Activated CD4-positive, alpha-beta T cell treated with anti-CD3 and anti-CD28 coated beads, Interleukin-2, amount 10 ng/mL, durations not matched to agents 24 days and 14 days (primary cell): ENCODE results near the gene DNAJC15. TPM values are rescaled to one million over a fixed set of nuclear protein-coding genes. Genes with fewer than 3 reads are reported as not detected.
"Not testable (repeated sequence)": the region's sequence is repeated elsewhere in the genome, so short reads cannot be mapped to it uniquely, and the experiment has no call there.

Experiments
- DNase-seq: peaks from one replicate; pipeline ENCODE4 v3.0.0; 2022
- H3K27ac Mint-ChIP-seq: one replicate; pipeline ENCODE4 v1.8.0; 2022; ENCODE audit warnings: mild to moderate bottlenecking, mixed read lengths
- H3K27me3 Mint-ChIP-seq: one replicate; pipeline ENCODE4 v1.8.0; 2022; ENCODE audit warnings: mixed read lengths
- H3K36me3 Mint-ChIP-seq: one replicate; pipeline ENCODE4 v1.8.0; 2022; ENCODE audit warnings: low read depth, mild to moderate bottlenecking, mixed read lengths
- H3K4me1 Mint-ChIP-seq: one replicate; pipeline ENCODE4 v1.8.0; 2021; ENCODE audit warnings: mixed read lengths
- H3K4me3 Mint-ChIP-seq: one replicate; pipeline ENCODE4 v1.8.0; 2022; ENCODE audit warnings: mild to moderate bottlenecking, moderate library complexity, mixed read lengths
- H3K9me3 Mint-ChIP-seq: one replicate; pipeline ENCODE4 v1.8.0; 2021; ENCODE audit warnings: mixed read lengths
- intact Hi-C: fragments of 100-400 bp; cut with micrococcal nuclease; formaldehyde crosslinking; loops from one replicate; pipeline ENCODE4 v1.15.1; 2023
- total RNA-seq: library from RNA; stranded (reverse); gene quantifications from 2 replicates; pipeline ENCODE4 v1.2.3, GENCODE V29; 2022

The DNAJC15 gene
- total RNA-seq, 1 donor from 2014 or later = 16.6 TPM

DNA sequence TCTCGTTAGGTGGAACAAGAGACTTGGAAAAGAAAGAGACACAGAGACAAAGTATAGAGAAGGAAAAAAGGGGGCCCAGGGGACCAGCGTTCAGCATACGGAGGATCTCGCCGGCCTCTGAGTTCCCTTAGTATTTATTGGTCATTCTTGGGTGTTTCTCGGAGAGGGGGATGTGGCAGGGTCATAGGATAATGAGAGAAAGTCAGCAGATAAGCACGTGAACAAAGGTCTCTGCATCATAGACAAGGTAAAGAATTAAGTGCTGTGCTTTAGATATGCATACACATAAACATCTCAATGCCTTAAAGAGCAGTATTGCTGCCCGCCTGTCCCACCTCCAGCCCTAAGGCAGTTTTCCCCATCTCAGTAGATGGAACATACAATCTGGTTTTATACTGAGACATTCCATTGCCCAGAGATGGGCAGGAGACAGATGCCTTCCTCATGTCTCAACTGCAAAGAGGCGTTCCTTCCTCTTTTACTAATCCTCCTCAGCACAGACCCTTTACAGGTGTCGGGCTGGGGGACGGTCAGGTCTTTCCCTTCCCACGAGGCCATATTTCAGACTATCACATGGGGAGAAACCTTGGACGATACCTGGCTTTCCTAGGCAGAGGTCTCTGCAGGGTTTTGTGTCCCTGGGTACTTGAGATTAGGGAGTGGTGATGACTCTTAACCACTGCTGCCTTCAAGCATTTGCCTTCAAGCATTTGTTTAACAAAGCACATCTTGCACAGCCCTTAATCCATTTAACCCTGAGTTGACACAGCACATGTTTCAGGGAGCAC, 17.4 kb downstream of the DNAJC15 start:
- DNase-seq, intact Hi-C loops: not testable (repeated sequence)
- H3K4me1 Mint-ChIP-seq = peaks cover 41% of the 10 kb centered on the region

DNA sequence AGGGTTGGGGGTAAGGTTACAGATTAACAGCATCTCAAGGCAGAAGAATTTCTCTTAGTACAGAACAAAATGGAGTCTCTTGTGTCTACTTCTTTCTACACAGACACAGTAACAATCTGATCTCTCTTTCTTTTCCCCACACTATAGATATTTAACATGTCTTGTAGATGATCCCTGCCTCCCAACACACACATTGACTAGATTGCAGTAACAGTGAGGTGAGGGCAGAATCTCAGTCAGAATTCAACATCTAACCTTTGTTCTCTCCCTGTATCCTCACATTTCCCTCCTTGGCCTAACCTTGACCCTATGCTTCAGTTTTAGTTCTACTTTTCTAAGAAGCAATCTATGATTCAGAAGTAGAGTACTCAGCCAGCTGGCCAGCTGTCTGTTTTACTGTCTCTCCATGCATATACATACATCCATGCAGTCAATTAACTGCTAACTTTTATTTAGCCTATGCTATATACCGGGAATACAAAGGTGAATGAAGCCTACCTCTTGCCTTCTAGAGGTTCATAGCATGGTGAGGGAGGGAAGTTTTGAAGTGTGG, 18.1 kb downstream of the DNAJC15 start:
- Mint-ChIP-seq H3K4me1 (peaks cover 45% of the 10 kb centered on the region), H3K4me3 (no peak overlapping the region), H3K27me3 (no peaks in the 10 kb centered on the region), H3K27ac (peak overlapping the region; percentile 60), H3K9me3 (peaks cover 4% of the 10 kb centered on the region), H3K36me3 (peaks cover 43% of the 10 kb centered on the region)
- intact Hi-C loops = no loop called here
- DNase-seq = no peak

More for the DNA sequence above, 17.4 kb downstream of the DNAJC15 start:
- not testable (repeated sequence) for H3K27ac Mint-ChIP-seq, H3K4me3 Mint-ChIP-seq, H3K27me3 Mint-ChIP-seq, H3K9me3 Mint-ChIP-seq
- peaks cover 41% of the 10 kb centered on the region for H3K36me3 Mint-ChIP-seq

DNA sequence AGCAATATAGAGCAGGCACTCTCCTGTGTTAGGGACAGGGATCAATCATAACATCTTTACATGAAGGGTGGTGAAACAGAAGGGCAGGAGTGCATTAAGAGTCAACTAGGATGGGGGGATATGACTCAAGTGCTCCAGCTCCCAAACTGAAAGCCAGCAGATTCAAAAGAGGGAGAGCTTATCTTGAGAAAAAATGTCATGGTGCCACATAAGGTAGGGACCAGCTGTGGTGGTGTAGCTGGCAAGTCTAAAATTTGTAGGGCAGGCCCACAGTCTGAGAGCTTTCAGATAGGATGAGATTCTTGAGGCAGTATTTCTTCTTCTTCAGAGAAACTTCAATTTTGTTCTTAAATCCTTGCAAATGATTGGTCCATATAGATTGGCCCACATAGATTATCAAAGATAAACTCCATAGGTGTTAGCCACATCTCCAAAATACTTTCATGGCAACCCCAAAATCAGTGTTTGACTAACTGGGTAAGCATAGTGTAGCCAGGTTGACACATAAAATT, 19.1 kb downstream of the DNAJC15 start:
- Mint-ChIP-seq H3K9me3 (peaks cover 4% of the 10 kb centered on the region), H3K27ac (no peak overlapping the region), H3K4me3 (no peak overlapping the region), H3K4me1 (peaks cover 48% of the 10 kb centered on the region), H3K27me3 (no peaks in the 10 kb centered on the region), H3K36me3 (peaks cover 44% of the 10 kb centered on the region)
- intact Hi-C loops = loop anchor here (2.0 kb wide), 1 partner anchor 16 kb away; no protein-coding TSS in a partner anchor
- DNase-seq = no peak

DNA sequence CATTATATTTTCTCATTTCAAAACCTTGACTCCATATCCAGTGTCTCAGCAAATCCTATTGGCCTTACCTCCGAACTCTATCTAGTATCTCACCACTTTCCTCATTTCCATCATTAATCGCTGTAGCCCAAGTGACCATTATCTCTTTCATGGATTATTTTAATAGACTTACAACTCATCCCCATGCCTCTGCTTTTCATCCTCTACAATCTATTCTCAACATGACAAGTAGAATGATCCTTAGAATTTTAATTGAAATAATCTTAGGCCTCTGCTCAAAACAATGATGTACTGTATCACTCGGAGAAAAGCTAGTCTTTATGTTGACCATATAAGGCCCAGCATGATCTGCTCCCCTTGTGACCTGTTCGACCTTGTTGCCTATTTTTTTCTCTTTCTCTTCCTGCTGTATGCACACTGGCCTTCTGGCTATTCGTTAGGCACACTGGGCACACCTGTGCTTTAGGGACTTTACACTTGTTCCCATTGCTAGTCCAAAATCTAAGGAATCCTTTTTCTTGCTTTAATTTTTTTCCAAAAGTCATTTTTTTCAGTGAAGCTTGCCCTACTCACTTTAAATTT, 21.4 kb downstream of the DNAJC15 start:
- Mint-ChIP-seq H3K36me3 (peaks cover 33% of the 10 kb centered on the region), H3K4me3 (peak overlapping the region; percentile 20), H3K4me1 (peaks cover 54% of the 10 kb centered on the region), H3K27me3 (no peaks in the 10 kb centered on the region), H3K9me3 (peaks cover 4% of the 10 kb centered on the region), H3K27ac (peak overlapping the region; percentile 52)
- intact Hi-C loops = loop anchor here (1.0 to 2.0 kb wide), 4 partner anchors 10 to 48 kb away; partner anchors contain the start of gene DNAJC15
- peak; percentile 8 for DNase-seq

DNA sequence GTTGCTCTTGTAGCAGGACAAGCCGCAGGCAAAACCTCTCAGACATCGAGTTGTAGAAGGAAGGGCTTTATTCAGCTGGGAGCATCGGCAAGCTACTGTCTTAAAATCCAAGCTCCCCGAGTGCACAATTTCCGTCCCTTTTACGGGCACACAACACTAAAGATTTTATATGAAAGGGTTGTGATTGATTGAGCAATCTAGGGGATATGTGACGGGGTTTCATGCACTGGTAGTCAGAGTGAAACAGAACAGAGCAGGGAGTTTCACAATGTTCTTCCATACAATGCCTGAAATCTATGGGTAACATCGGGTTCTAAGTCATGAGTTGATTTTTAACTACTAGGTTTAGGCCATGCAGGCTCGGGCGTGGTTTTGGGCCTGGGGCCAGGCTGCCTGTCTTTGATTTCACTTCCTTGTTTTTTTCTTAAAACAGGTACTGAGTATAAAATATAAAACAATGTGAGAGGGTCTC, 22.0 kb downstream of the DNAJC15 start:
- Mint-ChIP-seq H3K4me3 (peak overlapping the region; percentile 20), H3K4me1 (peaks cover 54% of the 10 kb centered on the region), H3K36me3 (peaks cover 30% of the 10 kb centered on the region), H3K27ac (peak overlapping the region; percentile 52)
- DNase-seq = peak; percentile 69
- H3K27me3 Mint-ChIP-seq, H3K9me3 Mint-ChIP-seq: not testable (repeated sequence)
- intact Hi-C loops = loop anchor here (1.0 to 2.0 kb wide), 4 partner anchors 10 to 49 kb away; partner anchors contain the start of gene DNAJC15

DNA sequence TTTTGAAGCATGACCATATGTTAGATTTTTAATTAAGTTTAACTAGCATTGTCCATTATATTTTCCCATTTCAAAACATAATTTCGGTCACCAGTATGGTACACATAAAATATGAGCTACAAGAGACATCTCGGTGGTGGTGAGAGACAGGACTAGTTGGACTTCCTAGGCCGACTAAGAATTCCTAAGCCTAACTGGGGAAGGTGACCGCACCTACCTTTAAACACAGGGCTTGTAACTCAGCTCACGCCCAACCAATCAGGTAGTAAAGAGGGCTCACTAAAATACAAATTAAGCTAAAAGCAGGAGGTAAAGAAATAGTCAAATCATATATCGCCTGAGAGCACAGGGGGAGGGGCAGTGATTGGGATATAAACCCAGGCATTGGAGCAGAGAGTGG, 22.9 kb downstream of the DNAJC15 start:
- no peak for DNase-seq
- H3K27ac Mint-ChIP-seq = no peak overlapping the region
- no peak overlapping the region for H3K4me3 Mint-ChIP-seq
- peaks cover 48% of the 10 kb centered on the region for H3K4me1 Mint-ChIP-seq
- peaks cover 24% of the 10 kb centered on the region for H3K36me3 Mint-ChIP-seq
- intact Hi-C loops = no loop called here
- peaks cover 4% of the 10 kb centered on the region for H3K9me3 Mint-ChIP-seq
- no peaks in the 10 kb centered on the region for H3K27me3 Mint-ChIP-seq

DNA sequence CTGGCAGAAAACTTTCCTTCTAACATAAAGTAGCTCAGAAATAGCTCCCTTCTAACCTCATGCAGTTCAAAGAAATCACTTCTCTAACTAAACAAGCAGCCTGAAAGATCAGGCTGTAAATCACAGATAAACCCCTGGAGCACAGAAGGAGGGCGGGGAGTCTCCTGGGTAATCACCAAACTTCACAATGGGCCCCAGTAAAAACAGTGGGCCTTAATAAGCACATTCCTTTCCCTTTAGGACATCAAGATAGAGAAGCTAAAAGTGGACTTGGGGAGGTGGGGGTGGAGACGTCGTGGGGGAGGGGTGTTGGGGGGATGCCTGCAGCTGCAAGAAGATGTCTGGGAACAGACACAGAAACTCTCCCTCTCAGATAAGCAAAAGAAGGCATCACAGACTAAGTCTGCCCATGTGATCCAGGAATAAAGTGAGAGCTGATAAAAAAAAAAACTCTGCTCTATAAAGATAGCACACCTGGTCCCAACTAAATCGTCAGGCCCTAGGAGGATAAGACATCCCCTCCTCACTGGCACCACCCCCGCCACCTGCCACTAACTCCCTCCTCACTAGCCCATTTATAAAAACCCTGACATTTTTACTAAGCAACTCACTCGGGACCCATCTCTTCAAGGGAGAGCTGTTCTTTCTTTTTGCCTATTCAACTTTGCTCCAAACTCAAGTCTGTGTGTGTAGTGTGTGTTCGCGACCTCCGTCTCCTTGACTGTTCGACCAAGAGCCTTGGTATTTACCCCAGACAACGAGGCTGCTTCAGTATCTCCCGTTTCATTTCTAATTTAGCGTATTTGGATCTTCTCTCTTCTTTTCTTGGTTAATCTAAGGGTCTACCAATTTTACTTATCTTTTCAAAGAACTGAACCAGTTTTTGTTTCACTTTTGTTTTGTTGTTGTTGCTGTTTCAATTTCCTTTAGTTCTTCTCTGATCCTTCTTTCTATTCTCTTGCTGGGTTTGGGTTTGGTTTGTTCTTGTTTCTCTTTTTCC, 31.7 kb downstream of the DNAJC15 start:
- DNase-seq = peak; percentile 74
- Mint-ChIP-seq H3K9me3 (peaks cover 5% of the 10 kb centered on the region), H3K27me3 (no peaks in the 10 kb centered on the region), H3K4me1 (peaks cover 28% of the 10 kb centered on the region), H3K36me3 (peaks cover 7% of the 10 kb centered on the region), H3K4me3 (no peak overlapping the region), H3K27ac (no peak overlapping the region)
- intact Hi-C loops = loop anchor here (1.0 to 2.0 kb wide), 3 partner anchors 10 to 63 kb away; partner anchors contain the start of gene EPSTI1

DNA sequence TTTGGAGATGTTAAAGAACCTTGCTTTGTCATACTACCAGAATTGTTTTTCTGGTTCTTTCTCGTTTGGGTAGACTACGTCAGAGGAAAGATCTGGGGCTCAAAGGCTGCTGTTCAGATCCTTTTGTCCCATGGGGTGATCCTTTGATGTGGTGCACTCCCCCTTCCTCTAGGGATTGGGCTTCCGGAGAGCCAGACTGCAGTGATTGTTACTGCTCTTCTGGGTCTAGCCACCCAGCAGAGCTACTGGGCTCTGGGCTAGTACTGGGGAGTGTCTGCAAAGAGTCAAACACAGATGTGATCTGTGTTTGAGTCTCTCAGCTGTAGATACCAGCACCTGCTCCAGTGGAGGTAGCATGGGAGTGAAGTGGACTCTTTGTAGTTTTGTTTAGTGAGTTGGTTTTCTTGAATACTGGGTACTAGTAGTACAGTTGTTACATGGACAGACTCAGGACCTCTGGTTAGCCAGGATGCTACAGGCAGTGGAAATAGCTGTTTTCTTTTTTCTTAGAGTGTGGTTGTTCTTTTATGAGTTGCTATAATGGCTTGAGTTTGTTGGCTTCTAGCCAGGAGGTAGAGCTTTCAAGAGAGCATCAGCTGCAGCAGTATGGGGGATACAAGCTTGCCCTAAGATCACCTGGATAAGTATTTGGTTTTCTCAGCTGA, 34.4 kb downstream of the DNAJC15 start:
- intact Hi-C loops = loop anchor here (2.0 kb wide), 2 partner anchors 15 to 35 kb away; partner anchors contain the start of gene DNAJC15
- Mint-ChIP-seq H3K36me3 (peaks cover 16% of the 10 kb centered on the region), H3K4me1 (peaks cover 43% of the 10 kb centered on the region), H3K4me3 (peak overlapping the region; percentile 55), H3K9me3 (peaks cover 5% of the 10 kb centered on the region), H3K27ac (peak overlapping the region; percentile 86), H3K27me3 (no peaks in the 10 kb centered on the region)
- DNase-seq = peak; percentile 80

DNA sequence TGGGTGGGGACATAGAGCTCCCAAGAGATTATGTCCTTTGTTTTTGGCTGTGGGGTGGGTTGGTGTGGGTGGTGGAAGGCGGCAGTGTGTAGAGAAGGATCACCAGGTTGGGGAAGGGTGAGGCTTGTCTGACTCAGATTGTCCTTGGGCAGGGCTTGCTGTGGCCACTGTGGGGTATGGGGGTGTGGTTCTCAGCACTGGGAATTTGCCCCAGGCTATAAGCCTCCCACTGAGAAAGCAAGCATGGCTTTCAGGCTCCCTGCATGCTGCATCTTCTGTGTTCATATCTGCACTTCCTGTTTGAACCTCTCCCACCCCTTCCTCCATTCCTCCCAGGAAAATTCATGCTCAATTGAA, 34.9 kb downstream of the DNAJC15 start:
- peak overlapping the region; percentile 86 for H3K27ac Mint-ChIP-seq
- peak overlapping the region; percentile 55 for H3K4me3 Mint-ChIP-seq
- H3K27me3 Mint-ChIP-seq = no peaks in the 10 kb centered on the region
- H3K9me3 Mint-ChIP-seq = peaks cover 1% of the 10 kb centered on the region
- peaks cover 43% of the 10 kb centered on the region for H3K4me1 Mint-ChIP-seq
- intact Hi-C loops = loop anchor here (2.0 kb wide), 2 partner anchors 15 to 35 kb away; partner anchors contain the start of gene DNAJC15
- H3K36me3 Mint-ChIP-seq = peaks cover 18% of the 10 kb centered on the region
- DNase-seq = peak; percentile 69

DNA sequence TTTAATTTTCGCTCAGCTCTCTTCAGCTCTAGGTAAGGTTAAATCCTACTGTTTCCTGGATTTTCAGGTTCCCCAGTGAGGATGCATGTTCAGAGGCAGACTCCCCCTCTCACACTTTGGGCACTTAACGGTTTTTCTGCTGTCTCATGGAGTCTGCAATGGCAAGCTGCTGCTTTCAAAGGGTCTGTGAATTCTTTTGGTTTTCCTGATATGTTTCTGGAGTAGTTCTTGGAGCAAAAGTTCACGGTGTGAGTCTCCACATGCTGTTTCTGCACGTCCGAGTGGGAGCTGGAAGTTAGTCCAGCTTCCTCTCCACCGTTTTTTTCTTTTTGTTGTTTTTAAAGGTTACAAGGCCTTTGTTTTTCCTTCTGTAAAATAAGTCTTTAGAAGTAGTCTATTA, 35.4 kb downstream of the DNAJC15 start:
- no peaks in the 10 kb centered on the region for H3K9me3 Mint-ChIP-seq
- no peak for DNase-seq
- peak overlapping the region; percentile 55 for H3K4me3 Mint-ChIP-seq
- H3K27ac Mint-ChIP-seq = peak overlapping the region; percentile 56
- peaks cover 21% of the 10 kb centered on the region for H3K36me3 Mint-ChIP-seq
- H3K4me1 Mint-ChIP-seq = peaks cover 46% of the 10 kb centered on the region
- H3K27me3 Mint-ChIP-seq = no peaks in the 10 kb centered on the region
- intact Hi-C loops = loop anchor here (2.0 kb wide), 2 partner anchors 16 to 36 kb away; partner anchors contain the start of gene DNAJC15

DNA sequence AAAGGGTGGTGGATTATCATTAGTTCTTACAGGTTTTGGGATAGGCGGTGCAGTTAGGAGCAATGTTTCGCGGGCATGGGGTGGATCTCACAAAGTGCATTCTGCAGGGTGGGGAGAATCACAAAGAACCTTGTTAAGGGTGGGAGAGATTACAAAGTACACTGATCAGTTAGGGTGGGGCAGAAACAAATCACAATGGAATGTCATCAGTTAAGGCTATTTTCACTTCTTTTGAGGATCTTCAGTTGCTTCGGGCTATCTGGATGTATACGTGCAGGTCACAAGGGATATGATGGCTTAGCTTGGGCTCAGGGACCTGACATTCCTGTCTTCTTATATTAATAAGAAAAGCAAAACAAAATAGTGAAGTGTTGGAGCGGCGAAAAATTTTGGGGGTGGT, 36.4 kb downstream of the DNAJC15 start:
- H3K4me1 Mint-ChIP-seq = peaks cover 46% of the 10 kb centered on the region

DNA sequence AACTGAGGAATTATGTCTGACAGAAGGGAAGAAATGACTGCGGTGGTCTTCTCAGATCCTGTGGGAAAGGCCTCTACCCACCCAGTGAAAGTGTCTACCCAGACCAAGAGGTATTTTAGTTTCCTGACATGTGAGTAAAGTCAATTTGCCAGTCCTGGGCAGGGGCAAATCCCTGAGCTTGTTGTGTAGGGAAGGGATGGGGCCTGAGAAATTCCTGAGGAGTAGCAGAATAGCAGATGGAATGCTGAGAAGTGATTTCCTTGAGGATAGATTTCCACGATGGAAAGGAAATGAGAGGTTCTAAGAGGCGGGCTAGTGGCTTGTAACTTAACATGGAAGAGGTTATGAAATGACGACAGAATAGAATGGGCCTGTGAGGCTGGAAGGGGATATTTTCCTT, 37.4 kb downstream of the DNAJC15 start:
- H3K27me3 Mint-ChIP-seq, H3K4me3 Mint-ChIP-seq, H3K9me3 Mint-ChIP-seq, intact Hi-C loops, DNase-seq: not testable (repeated sequence)
- peaks cover 46% of the 10 kb centered on the region for H3K4me1 Mint-ChIP-seq
- peak overlapping the region; percentile 23 for H3K27ac Mint-ChIP-seq
- peaks cover 26% of the 10 kb centered on the region for H3K36me3 Mint-ChIP-seq

More for the DNA sequence above, 36.4 kb downstream of the DNAJC15 start:
- not testable (repeated sequence) for H3K27ac Mint-ChIP-seq, DNase-seq, H3K9me3 Mint-ChIP-seq, H3K27me3 Mint-ChIP-seq, H3K4me3 Mint-ChIP-seq
- intact Hi-C loops = loop anchor here (2.0 kb wide), 2 partner anchors 17 to 37 kb away; partner anchors contain the start of gene DNAJC15
- peaks cover 24% of the 10 kb centered on the region for H3K36me3 Mint-ChIP-seq
